CD4-positive, alpha-beta T cell treated with Interleukin-2 at 100 ng/mL for 4 hours (primary cell): ENCODE results near the gene URB1.
"Not testable (repeated sequence)": the region's sequence is repeated elsewhere in the genome, so short reads cannot be mapped to it uniquely, and the experiment has no call there.

Experiments
- DNase-seq: peaks from one replicate; pipeline ENCODE4 v3.0.0-alpha.2; 2020; ENCODE audit warnings: low spot score

The URB1 gene

GRCh38 chr21:32370998-32371766, 21.6 kb downstream of the URB1 start:
- DNase-seq = no peak

- DNase-seq = not testable (repeated sequence)
Measured at GRCh38 chr21:32368961-32369360, 23.9 kb downstream of the URB1 start.

- no peak for DNase-seq
Measured at GRCh38 chr21:32368386-32368785, 24.4 kb downstream of the URB1 start.

GRCh38 chr21:32367158-32367557, 25.7 kb downstream of the URB1 start:
- DNase-seq = no peak

GRCh38 chr21:32366191-32366590, 26.6 kb downstream of the URB1 start:
- DNase-seq = no peak

GRCh38 chr21:32364796-32365195, 28.0 kb downstream of the URB1 start:
- no peak for DNase-seq

GRCh38 chr21:32364387-32364786, 28.4 kb downstream of the URB1 start:
- DNase-seq = no peak

DNA sequence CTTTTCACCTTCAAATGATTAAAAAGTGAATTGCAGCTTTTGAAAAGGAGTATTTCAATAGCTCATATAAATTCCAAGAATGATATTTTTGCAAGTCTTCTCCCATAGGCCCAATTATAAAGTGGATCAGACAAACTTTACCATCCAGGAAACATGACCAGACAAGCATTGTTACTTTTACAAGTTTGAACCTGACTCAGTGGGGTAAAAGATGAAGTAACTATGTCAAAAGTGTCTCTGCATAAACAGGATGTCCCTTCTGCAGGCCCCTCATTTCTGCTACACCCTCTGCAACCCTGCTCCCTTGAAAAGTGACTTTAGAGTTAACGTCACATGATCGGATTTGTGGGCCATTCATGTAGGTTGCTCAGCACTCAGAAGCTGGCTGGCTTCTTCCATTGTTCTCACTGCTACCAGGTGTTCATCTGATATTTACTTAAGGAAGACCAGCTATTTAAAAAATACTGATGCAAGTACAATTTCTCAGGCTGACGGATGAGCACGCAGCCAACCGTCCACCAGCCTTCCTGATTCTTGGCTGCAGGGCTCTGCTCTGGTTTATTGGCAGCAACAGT, 32.3 kb downstream of the URB1 start:
- no peak for DNase-seq

- DNase-seq = no peak
Measured at GRCh38 chr21:32359719-32360260, 33.0 kb downstream of the URB1 start.

DNA sequence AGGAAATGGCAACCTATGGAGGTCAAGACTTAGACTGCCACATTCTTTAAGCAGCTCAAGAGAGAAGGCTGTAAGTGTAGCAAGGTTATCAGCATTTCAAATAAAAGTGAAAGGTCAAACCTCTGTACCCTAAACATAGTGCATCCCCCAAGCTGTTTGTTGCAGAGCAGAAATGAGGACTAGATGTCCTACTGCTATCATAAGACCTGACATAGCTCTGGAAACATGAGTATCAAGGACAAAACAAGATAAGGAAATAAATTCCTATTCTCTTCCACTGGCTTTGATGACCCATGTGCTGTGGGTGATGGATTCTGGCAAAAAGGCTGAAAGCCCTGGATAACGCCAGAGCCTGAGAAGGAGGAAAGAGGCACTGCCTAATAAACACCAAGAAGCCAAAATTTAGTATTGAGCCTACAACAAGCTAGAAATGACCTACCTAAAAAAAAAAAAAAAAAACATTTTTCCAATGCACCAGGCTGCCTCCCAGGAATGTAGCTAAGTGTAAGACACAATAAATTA, 35.9 kb downstream of the URB1 start:
- no peak for DNase-seq

DNA sequence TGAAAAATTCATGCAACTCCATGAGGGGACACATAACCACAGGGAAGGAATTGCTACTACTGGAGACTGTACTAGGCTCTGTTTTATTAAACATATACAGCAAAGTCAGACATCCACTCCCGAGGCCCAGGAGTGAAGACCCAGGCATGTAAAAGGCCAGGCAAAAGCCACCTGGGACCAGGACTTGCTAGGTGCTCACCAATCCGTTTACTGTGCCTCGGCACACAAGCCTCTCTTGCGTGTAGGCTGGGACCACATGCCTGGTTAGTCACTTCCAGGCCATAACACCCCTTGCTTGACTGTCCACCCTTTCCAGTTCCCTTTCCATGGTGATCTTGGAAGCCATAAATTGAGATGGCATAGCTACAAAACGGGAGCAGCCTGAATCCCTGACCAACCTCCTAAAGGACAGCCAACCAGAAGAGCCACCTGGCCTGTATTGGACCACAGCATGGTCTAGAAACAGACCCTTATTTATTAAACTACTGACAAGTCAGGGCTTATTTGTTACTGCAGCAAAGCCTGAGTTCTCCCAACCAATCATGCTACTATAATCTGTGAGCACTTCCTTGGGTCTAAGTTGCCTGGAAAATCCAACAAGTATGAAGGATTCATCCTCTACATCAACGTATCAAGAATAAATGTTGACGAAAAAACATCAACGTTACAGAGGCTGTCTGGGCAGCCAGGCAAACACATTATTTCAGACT, 39.7 kb downstream of the URB1 start:
- no peak for DNase-seq

- no peak for DNase-seq
Measured at GRCh38 chr21:32352526-32352925, 40.3 kb downstream of the URB1 start.

DNA sequence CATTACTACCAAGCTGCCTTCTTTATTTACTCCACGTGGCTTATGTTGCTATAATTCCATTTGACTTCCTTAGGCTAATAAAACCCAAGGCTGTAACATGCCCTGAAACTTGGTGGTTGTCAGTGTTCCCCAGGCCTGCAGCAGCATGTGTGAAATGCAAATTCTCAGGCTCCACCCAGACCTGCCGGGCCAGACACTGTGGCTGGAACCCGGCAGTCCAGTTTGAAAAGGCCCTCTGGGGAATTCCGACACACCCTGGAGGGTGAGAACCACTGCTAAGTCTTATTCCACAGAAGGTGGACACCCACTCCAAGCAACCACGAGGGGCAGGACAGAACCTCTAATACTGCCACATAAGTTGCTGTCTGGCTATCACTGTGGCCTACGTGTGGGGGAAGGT, 41.4 kb downstream of the URB1 start:
- DNase-seq = no peak

DNA sequence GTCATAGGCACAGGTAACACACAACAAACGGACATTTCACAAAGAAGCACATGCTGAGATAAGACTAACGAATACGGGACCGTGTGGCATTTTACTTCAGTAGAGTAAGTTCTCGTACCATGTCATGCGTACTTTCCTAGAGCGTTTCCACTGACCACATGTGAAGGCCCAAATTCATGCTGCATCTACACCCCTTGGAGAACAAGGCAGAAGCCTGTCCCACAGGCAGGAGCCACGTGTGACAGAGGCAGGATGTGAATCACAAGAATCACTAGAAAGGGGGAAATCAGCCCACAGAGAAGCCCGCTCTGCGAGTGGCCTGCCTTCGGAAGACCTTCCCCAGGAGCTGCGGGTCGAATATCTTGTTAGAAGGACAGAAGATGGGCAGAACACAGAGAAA, 41.8 kb downstream of the URB1 start:
- DNase-seq = no peak

DNA sequence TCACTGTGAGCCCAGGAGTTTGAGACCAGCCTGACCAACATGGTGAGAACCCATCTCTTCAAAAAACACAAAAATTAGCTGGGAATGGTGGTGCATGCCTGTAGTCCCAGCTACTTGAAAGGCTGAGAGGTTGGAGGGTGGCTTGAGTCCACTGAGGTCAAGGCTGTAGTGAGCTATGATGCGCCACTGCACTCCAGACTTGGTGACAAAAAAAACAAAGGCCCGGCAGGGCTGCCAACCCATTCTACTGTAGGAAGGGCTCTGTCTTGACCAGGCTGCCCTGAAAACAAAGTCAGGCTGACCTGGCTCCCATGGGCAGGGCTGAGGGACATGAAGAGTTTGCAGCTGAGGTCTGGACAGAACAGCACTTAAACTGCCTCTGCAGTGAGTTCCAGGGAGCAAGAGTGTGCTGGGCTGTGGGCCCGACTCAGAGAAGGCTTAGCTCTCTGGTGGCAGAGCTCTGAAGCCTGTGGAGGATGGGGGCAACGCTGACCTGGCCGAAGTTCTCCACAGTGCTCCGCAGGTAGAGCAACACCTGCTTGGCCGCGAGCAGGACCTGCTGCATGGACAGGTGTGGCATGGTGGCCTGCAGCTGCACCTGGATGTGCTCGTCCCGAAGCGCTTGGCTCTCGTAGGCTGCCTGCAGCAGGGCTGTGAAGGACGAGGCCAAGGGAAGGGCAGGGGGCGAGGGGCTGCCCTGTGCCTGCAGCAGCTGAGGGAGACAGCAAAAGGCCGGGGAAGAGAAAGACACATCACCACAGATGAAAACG, 42.4 kb downstream of the URB1 start:
- no peak for DNase-seq

GRCh38 chr21:32349333-32349944, 43.4 kb downstream of the URB1 start:
- DNase-seq = no peak

GRCh38 chr21:32348604-32349332, 44.0 kb downstream of the URB1 start:
- DNase-seq = no peak

GRCh38 chr21:32347977-32348376, 44.8 kb downstream of the URB1 start:
- no peak for DNase-seq

GRCh38 chr21:32347351-32347750, 45.5 kb downstream of the URB1 start:
- DNase-seq = no peak

DNA sequence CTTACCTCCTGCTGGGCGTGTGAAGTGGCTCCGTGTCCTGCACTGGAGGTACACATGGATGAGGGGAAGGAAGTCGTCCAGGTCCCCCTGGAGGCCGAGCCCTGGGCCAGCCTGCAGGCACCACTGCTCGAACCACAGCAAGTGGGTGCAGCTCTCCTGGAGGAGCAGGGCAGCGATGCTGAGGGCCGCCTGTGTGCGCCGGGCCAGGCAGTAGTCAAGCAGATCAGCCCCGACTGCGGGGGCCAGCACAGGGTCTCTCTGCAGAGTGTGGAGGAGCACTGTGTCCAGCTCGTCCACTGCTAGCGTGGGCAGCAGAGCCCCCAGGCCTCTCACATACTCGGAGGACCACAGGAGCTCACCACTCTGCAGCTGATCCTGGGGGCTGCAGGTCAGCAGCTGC, 45.9 kb downstream of the URB1 start:
- DNase-seq = no peak
